ENCODE results near the gene CLVS2.

The CLVS2 gene

GRCh38 chr6:123091091-123091895 is 95.3 kb downstream of the CLVS2 start:
- no peak for TF ChIP-seq FOXM1 (IDR thresholded peaks at IDR 0.05; ENCODE audit: borderline replicate concordance, low read depth)
- no peak for TF ChIP-seq EGR1 (IDR thresholded peaks at IDR 0.05)

DNA sequence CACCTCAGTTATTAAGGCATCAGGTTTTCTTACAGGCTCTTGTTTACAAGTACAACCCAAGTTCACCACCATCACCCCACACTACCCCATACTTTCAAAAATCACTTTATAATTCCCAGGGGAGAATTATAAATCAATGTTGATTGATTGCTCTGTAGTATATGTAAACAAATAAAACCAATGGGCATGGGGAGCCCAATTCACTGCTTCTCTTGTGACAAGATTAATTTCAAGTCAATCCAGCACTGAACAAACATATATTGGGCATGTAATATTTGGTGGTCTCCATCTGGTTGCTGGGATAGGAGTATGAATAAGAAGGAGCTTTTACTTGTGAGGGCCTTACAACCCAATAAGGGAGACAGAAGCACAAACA is 95.8 kb downstream of the CLVS2 start:
- no peak for TF ChIP-seq EGR1 (IDR thresholded peaks at IDR 0.05)
- no peak for TF ChIP-seq REST (IDR thresholded peaks at IDR 0.05; ENCODE audit: low read depth)
- no peak for TF ChIP-seq RAD21 (IDR thresholded peaks at IDR 0.05; ENCODE audit: low read depth)
- TF ChIP-seq FOXM1 (IDR thresholded peaks at IDR 0.05; ENCODE audit: borderline replicate concordance, low read depth): no peak
- no peak for TF ChIP-seq YY1 (IDR thresholded peaks at IDR 0.05; ENCODE audit: low read depth)
- TF ChIP-seq, protein P1, sequence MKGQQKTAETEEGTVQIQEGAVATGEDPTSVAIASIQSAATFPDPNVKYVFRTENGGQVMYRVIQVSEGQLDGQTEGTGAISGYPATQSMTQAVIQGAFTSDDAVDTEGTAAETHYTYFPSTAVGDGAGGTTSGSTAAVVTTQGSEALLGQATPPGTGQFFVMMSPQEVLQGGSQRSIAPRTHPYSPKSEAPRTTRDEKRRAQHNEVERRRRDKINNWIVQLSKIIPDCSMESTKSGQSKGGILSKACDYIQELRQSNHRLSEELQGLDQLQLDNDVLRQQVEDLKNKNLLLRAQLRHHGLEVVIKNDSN (IDR thresholded peaks at IDR 0.05): no peak
- no peak for TF ChIP-seq CREB1 (IDR thresholded peaks at IDR 0.05; ENCODE audit: low read depth)

DNA sequence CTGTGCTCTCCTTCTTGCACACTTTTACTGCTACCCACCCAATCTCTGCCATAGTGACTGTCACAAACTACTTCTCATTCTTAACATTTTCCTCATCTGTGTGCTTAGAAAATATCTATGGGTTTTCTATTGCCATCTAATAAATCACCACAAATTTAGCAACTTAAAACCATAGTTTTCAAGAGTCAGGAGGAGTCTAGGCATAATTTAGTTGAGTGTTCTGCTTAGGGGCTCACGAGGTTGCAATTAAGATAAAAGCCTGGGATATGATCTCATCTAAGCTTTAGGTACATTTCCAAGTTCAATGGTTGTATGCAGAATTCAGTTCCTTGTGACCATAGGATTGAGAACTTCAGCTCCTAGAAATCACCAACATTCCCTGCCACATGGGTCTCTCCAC is 98.8 kb downstream of the CLVS2 start:
- TF ChIP-seq CREB1 (IDR thresholded peaks at IDR 0.05; ENCODE audit: low read depth) (no peak), EP300 (IDR thresholded peaks at IDR 0.05; ENCODE audit: borderline replicate concordance) (no peak), YY1 (IDR thresholded peaks at IDR 0.05; ENCODE audit: low read depth) (no peak), TCF12 (IDR thresholded peaks at IDR 0.05; ENCODE audit: low read depth) (no peak), FOXM1 (IDR thresholded peaks at IDR 0.05; ENCODE audit: borderline replicate concordance, low read depth) (no peak), TEAD4 (IDR thresholded peaks at IDR 0.05) (no peak), TAF1 (IDR thresholded peaks at IDR 0.05; ENCODE audit: low read depth) (no peak), RAD21 (IDR thresholded peaks at IDR 0.05; ENCODE audit: low read depth) (no peak)
- TF ChIP-seq, protein P1 (IDR thresholded peaks at IDR 0.05): no peak
- TF ChIP-seq, protein P2, sequence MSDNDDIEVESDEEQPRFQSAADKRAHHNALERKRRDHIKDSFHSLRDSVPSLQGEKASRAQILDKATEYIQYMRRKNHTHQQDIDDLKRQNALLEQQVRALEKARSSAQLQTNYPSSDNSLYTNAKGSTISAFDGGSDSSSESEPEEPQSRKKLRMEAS (IDR thresholded peaks at IDR 0.05): no peak

GRCh38 chr6:123105561-123105960 is 109.5 kb downstream of the CLVS2 start:
- TF ChIP-seq ZBTB7A (IDR thresholded peaks at IDR 0.05; ENCODE audit: low read depth) (no peak), YY1 (IDR thresholded peaks at IDR 0.05; ENCODE audit: low read depth) (no peak), NFIC (IDR thresholded peaks at IDR 0.05) (no peak), RAD21 (IDR thresholded peaks at IDR 0.05; ENCODE audit: low read depth) (no peak), EGR1 (IDR thresholded peaks at IDR 0.05) (no peak), FOXM1 (IDR thresholded peaks at IDR 0.05; ENCODE audit: borderline replicate concordance, low read depth) (no peak), CREB1 (IDR thresholded peaks at IDR 0.05; ENCODE audit: low read depth) (no peak), EP300 (IDR thresholded peaks at IDR 0.05; ENCODE audit: borderline replicate concordance) (no peak), REST (IDR thresholded peaks at IDR 0.05; ENCODE audit: low read depth) (no peak), CEBPB (IDR thresholded peaks at IDR 0.05) (no peak), TEAD4 (IDR thresholded peaks at IDR 0.05) (no peak)
- TF ChIP-seq, protein P2 (IDR thresholded peaks at IDR 0.05): no peak
- TF ChIP-seq, protein P1 (IDR thresholded peaks at IDR 0.05): no peak

DNA sequence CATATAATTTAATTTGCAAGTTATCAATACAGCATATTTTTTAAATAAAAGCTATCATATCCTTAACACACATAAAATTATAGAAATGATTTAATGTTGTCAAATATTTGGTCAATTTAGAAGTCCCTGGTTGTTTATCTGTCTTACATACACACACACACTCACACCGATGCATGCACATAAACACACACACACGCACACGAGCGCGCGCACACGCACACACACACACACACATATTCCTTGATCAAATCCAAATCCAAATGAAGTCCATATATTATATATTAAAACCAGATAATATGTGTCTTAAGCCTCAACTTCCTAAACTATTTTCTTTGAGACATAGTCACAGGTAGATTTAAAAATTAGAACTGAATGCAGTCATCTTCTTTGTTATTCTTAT is 120.3 kb downstream of the CLVS2 start:
- no peak for TF ChIP-seq RAD21 (IDR thresholded peaks at IDR 0.05; ENCODE audit: low read depth)
- TF ChIP-seq TCF12 (IDR thresholded peaks at IDR 0.05; ENCODE audit: low read depth): no peak
- no peak for TF ChIP-seq EGR1 (IDR thresholded peaks at IDR 0.05)
- TF ChIP-seq, protein P2 (IDR thresholded peaks at IDR 0.05): no peak
- TF ChIP-seq NFIC (IDR thresholded peaks at IDR 0.05): no peak
- TF ChIP-seq CEBPB (IDR thresholded peaks at IDR 0.05): no peak
- TF ChIP-seq TAF1 (IDR thresholded peaks at IDR 0.05; ENCODE audit: low read depth): no peak
- no peak for TF ChIP-seq ZBTB7A (IDR thresholded peaks at IDR 0.05; ENCODE audit: low read depth)
- TF ChIP-seq TEAD4 (IDR thresholded peaks at IDR 0.05): no peak
- TF ChIP-seq EP300 (IDR thresholded peaks at IDR 0.05; ENCODE audit: borderline replicate concordance): no peak
- TF ChIP-seq REST (IDR thresholded peaks at IDR 0.05; ENCODE audit: low read depth): no peak
- no peak for TF ChIP-seq YY1 (IDR thresholded peaks at IDR 0.05; ENCODE audit: low read depth)
- TF ChIP-seq FOXM1 (IDR thresholded peaks at IDR 0.05; ENCODE audit: borderline replicate concordance, low read depth): no peak
- TF ChIP-seq CREB1 (IDR thresholded peaks at IDR 0.05; ENCODE audit: low read depth): no peak
- TF ChIP-seq, protein P1 (IDR thresholded peaks at IDR 0.05): no peak

Measured in Ishikawa (cell line).